ENCODE measurements around the gene NUP153. TPM values are rescaled to one million over a fixed set of nuclear protein-coding genes. Genes with fewer than 3 reads are reported as not detected.
A peak's percentile ranks its signal among the peaks of the same experiment; 100 is the strongest.

Gene NUP153
- total RNA-seq, 1 experiment from 2014 or later = 67.0 TPM

DNA sequence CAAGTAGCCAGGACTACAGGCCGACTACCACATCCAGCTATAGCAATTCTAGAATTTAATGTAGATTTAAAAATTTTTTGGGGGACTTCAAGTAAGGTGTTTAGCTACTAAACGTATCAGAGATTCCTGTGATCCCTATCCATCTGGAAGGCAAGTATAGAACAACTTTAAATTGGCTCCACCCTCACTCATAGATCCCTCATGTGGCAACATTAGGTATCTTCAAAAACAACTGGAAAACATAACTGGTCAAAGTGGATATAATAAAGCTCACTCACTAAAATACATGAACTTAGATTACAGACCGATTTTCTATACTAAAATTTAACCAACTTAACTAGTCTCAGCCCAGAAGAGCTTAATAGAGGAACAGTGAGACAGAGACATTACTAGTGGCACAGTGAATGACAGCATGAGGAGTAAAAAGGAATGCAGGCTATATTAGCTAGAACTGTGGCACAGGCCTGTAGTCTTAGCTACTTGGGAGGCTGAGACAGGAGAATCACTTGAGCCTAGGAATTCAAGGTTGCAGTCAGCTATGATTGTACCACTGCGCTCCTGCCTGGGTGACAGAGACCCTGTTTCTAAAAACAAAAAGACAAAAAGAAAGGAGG is 14.7 kb downstream of the NUP153 start (continued):
- TF ChIP-seq NR3C1 (CRISPR knock-in tag; conservative IDR thresholded peaks at IDR 0.05; ENCODE audit: low read depth) (no peak), NR1H2 (CRISPR knock-in tag; IDR thresholded peaks at IDR 0.05) (no peak), ZNF232 (CRISPR knock-in tag; IDR thresholded peaks at IDR 0.05) (no peak)
- TF ChIP-seq, protein P1, sequence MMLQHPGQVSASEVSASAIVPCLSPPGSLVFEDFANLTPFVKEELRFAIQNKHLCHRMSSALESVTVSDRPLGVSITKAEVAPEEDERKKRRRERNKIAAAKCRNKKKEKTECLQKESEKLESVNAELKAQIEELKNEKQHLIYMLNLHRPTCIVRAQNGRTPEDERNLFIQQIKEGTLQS (CRISPR knock-in tag; conservative IDR thresholded peaks at IDR 0.05) = no peak
- TF ChIP-seq, protein P2, sequence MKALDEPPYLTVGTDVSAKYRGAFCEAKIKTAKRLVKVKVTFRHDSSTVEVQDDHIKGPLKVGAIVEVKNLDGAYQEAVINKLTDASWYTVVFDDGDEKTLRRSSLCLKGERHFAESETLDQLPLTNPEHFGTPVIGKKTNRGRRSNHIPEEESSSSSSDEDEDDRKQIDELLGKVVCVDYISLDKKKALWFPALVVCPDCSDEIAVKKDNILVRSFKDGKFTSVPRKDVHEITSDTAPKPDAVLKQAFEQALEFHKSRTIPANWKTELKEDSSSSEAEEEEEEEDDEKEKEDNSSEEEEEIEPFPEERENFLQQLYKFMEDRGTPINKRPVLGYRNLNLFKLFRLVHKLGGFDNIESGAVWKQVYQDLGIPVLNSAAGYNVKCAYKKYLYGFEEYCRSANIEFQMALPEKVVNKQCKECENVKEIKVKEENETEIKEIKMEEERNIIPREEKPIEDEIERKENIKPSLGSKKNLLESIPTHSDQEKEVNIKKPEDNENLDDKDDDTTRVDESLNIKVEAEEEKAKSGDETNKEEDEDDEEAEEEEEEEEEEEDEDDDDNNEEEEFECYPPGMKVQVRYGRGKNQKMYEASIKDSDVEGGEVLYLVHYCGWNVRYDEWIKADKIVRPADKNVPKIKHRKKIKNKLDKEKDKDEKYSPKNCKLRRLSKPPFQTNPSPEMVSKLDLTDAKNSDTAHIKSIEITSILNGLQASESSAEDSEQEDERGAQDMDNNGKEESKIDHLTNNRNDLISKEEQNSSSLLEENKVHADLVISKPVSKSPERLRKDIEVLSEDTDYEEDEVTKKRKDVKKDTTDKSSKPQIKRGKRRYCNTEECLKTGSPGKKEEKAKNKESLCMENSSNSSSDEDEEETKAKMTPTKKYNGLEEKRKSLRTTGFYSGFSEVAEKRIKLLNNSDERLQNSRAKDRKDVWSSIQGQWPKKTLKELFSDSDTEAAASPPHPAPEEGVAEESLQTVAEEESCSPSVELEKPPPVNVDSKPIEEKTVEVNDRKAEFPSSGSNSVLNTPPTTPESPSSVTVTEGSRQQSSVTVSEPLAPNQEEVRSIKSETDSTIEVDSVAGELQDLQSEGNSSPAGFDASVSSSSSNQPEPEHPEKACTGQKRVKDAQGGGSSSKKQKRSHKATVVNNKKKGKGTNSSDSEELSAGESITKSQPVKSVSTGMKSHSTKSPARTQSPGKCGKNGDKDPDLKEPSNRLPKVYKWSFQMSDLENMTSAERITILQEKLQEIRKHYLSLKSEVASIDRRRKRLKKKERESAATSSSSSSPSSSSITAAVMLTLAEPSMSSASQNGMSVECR (CRISPR knock-in tag; IDR thresholded peaks at IDR 0.05; ENCODE audit: borderline replicate concordance) = no peak

DNA sequence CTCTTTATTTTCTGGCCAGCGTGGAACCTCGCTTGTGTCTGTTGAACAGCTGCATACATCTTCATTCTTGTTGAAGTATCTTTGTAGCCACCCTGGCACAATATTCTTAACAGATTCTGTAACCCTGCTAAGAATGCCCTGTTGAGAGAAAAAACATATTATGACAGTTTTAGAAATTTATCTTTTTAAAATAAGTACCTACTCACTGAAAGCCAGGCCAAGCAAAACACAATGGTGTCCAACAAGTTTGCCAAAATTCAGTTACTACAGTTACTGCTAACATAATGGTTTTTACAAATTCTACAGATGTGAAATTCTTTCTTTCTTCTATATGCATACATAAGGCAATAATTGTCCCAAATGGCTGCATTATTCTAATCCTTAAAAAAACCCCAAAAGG is 18.2 kb downstream of the NUP153 start:
- TF ChIP-seq, protein P3, sequence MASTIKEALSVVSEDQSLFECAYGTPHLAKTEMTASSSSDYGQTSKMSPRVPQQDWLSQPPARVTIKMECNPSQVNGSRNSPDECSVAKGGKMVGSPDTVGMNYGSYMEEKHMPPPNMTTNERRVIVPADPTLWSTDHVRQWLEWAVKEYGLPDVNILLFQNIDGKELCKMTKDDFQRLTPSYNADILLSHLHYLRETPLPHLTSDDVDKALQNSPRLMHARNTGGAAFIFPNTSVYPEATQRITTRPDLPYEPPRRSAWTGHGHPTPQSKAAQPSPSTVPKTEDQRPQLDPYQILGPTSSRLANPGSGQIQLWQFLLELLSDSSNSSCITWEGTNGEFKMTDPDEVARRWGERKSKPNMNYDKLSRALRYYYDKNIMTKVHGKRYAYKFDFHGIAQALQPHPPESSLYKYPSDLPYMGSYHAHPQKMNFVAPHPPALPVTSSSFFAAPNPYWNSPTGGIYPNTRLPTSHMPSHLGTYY (CRISPR knock-in tag; IDR thresholded peaks at IDR 0.05) = no peak
- TF ChIP-seq, protein P4, sequence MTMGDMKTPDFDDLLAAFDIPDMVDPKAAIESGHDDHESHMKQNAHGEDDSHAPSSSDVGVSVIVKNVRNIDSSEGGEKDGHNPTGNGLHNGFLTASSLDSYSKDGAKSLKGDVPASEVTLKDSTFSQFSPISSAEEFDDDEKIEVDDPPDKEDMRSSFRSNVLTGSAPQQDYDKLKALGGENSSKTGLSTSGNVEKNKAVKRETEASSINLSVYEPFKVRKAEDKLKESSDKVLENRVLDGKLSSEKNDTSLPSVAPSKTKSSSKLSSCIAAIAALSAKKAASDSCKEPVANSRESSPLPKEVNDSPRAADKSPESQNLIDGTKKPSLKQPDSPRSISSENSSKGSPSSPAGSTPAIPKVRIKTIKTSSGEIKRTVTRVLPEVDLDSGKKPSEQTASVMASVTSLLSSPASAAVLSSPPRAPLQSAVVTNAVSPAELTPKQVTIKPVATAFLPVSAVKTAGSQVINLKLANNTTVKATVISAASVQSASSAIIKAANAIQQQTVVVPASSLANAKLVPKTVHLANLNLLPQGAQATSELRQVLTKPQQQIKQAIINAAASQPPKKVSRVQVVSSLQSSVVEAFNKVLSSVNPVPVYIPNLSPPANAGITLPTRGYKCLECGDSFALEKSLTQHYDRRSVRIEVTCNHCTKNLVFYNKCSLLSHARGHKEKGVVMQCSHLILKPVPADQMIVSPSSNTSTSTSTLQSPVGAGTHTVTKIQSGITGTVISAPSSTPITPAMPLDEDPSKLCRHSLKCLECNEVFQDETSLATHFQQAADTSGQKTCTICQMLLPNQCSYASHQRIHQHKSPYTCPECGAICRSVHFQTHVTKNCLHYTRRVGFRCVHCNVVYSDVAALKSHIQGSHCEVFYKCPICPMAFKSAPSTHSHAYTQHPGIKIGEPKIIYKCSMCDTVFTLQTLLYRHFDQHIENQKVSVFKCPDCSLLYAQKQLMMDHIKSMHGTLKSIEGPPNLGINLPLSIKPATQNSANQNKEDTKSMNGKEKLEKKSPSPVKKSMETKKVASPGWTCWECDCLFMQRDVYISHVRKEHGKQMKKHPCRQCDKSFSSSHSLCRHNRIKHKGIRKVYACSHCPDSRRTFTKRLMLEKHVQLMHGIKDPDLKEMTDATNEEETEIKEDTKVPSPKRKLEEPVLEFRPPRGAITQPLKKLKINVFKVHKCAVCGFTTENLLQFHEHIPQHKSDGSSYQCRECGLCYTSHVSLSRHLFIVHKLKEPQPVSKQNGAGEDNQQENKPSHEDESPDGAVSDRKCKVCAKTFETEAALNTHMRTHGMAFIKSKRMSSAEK (CRISPR knock-in tag; IDR thresholded peaks at IDR 0.05; ENCODE audit: borderline replicate concordance) = no peak
- TF ChIP-seq, protein P5, sequence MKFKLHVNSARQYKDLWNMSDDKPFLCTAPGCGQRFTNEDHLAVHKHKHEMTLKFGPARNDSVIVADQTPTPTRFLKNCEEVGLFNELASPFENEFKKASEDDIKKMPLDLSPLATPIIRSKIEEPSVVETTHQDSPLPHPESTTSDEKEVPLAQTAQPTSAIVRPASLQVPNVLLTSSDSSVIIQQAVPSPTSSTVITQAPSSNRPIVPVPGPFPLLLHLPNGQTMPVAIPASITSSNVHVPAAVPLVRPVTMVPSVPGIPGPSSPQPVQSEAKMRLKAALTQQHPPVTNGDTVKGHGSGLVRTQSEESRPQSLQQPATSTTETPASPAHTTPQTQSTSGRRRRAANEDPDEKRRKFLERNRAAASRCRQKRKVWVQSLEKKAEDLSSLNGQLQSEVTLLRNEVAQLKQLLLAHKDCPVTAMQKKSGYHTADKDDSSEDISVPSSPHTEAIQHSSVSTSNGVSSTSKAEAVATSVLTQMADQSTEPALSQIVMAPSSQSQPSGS (CRISPR knock-in tag; IDR thresholded peaks at IDR 0.05; ENCODE audit: borderline replicate concordance, low read depth) = no peak
- POLR2A ChIA-PET = interaction anchor here (0.6 to 1.0 kb wide), 3 partner anchors 11 to 66 kb away, joined by 3 to 7 read pairs (median 4); no protein-coding TSS in a partner anchor
- Mint-ChIP-seq H3K27me3 (ENCODE audit: low read depth) (no peaks in the 10 kb centered on the region), H3K27ac (no peak overlapping the region), H3K4me3 (no peak overlapping the region), H3K36me3 (peaks cover 30% of the 10 kb centered on the region), H3K9me3 (no peaks in the 10 kb centered on the region), H3K4me1 (peaks cover 26% of the 10 kb centered on the region)
- CTCF ChIA-PET = no interaction called here
- ATAC-seq (no peak), DNase-seq (ENCODE audit: low spot score) (no peak)

DNA sequence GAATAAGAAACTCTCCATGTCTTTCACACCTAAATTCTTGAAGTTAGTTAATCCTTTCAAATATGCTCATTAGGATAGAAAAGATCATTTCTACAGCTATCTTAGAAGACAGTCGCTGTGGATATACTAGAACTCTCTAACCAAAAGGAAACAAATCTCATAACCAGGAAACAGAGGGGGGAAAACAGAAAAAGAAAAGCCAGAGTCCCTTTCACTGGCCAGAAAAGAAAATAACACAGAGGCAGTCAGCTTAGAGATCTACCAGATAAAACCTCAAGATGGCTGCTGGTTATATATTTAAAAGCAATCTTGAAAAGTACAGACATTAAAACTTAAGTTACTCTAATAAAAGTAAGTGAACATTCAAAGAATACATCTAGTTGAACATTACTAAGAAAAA is 19.6 kb downstream of the NUP153 start:
- POLR2A ChIA-PET = interaction anchor here (1.0 kb wide), 1 partner anchor 13 kb away, joined by 3 read pairs; no protein-coding TSS in a partner anchor
- peak overlapping the region; percentile 70 for H3K27ac Mint-ChIP-seq
- H3K27me3 Mint-ChIP-seq (ENCODE audit: low read depth) = no peaks in the 10 kb centered on the region
- TF ChIP-seq ESRRA (CRISPR knock-in tag; IDR thresholded peaks at IDR 0.05; ENCODE audit: borderline replicate concordance) = no peak
- TF ChIP-seq, protein P6, sequence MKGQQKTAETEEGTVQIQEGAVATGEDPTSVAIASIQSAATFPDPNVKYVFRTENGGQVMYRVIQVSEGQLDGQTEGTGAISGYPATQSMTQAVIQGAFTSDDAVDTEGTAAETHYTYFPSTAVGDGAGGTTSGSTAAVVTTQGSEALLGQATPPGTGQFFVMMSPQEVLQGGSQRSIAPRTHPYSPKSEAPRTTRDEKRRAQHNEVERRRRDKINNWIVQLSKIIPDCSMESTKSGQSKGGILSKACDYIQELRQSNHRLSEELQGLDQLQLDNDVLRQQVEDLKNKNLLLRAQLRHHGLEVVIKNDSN (CRISPR knock-in tag; IDR thresholded peaks at IDR 0.05) = no peak
- TF ChIP-seq, protein P2 (CRISPR knock-in tag; IDR thresholded peaks at IDR 0.05; ENCODE audit: borderline replicate concordance) = no peak
- peaks cover 41% of the 10 kb centered on the region for H3K36me3 Mint-ChIP-seq
- CTCF ChIA-PET = interaction anchor here (1.0 kb wide), 1 partner anchor 116 kb away, joined by 3 read pairs; no protein-coding TSS in a partner anchor
- peaks cover 4% of the 10 kb centered on the region; the same call in 1 of the 2 replicates for H3K9me3 Mint-ChIP-seq
- ATAC-seq (no peak), DNase-seq (ENCODE audit: low spot score) (no peak)
- H3K4me3 Mint-ChIP-seq = no peak overlapping the region
- H3K4me1 Mint-ChIP-seq = peaks cover 26% of the 10 kb centered on the region

Measured in WTC11 (cell line).